PC-3 (cell line): ENCODE results near the gene HSPB7. TPM values are rescaled to one million over a fixed set of nuclear protein-coding genes. Genes with fewer than 3 reads are reported as not detected.
"Not testable (repeated sequence)": the region's sequence is repeated elsewhere in the genome, so short reads cannot be mapped to it uniquely, and the experiment has no call there.

Experiments
- ATAC-seq: fragments of 200-7000 bp; cut with Tn5 transposase; 2 replicates; pipeline ENCODE4 v1.9.1; 2020; ENCODE audit warnings: mild to moderate bottlenecking, moderate library complexity
- BruUV-seq: library from RNA; stranded (reverse); fragments of 400-500 nt; replicated peaks from 2 replicates; lab custom pipeline; 2021; lab: Mats Ljungman, UMichigan
- CTCF ChIA-PET: fragments of 300-600 bp; sonication (Branson Sonifier 250); formaldehyde crosslinking; loops from one replicate; lab custom pipeline; 2022; ENCODE audit warnings: antibody characterized with exemption; lab: Charles Lee
- POLR2A ChIA-PET: fragments of 300-600 bp; sonication (Branson Sonifier 250); formaldehyde crosslinking; loops from one replicate; lab custom pipeline; 2022; ENCODE audit warnings: antibody characterized with exemption; ENCODE audit not compliant: unreplicated experiment; lab: Charles Lee
- DNase-seq: peaks from one replicate; pipeline ENCODE4 v3.0.0-alpha.2; 2015
- H2AFZ ChIP-seq: fragments of 300-600 bp; sonication (generic); 2 replicates; pipeline ENCODE4 v1.6.0; 2016; ENCODE audit warnings: antibody characterized with exemption, low read length
- H3F3A ChIP-seq: fragments of 300-600 bp; sonication (generic); one replicate; pipeline ENCODE4 v1.6.0; 2017; ENCODE audit warnings: antibody characterized with exemption, low read length, control low read depth, mild to moderate bottlenecking; ENCODE audit not compliant: unreplicated experiment
- H3K27ac ChIP-seq: fragments of 300-600 bp; sonication (generic); 2 replicates; pipeline ENCODE4 v1.5.1; 2016; ENCODE audit warnings: mild to moderate bottlenecking, low read length
- H3K27me3 ChIP-seq: fragments of 300-600 bp; sonication (generic); 2 replicates; pipeline ENCODE4 v1.6.1; 2016; ENCODE audit warnings: low read length, mixed read lengths
- H3K36me3 ChIP-seq: fragments of 300-600 bp; sonication (generic); 2 replicates; pipeline ENCODE4 v1.6.1; 2016; ENCODE audit warnings: low read depth, mixed run types, low read length, mixed read lengths
- H3K4me1 ChIP-seq: fragments of 300-600 bp; sonication (generic); 2 replicates; pipeline ENCODE4 v1.5.1; 2016; ENCODE audit warnings: low read length; ENCODE audit not compliant: insufficient read depth
- H3K4me2 ChIP-seq: fragments of 300-600 bp; sonication (generic); 2 replicates; pipeline ENCODE4 v1.6.0; 2016; ENCODE audit warnings: low read length
- H3K4me3 ChIP-seq: fragments of 300-600 bp; sonication (generic); 2 replicates; pipeline ENCODE4 v1.5.1; 2016; ENCODE audit warnings: mild to moderate bottlenecking, low read length, mixed read lengths
- H3K79me2 ChIP-seq: fragments of 300-600 bp; sonication (generic); 2 replicates; pipeline ENCODE4 v1.6.1; 2017; ENCODE audit warnings: low read length, mixed read lengths
- H3K9ac ChIP-seq: fragments of 300-600 bp; sonication (generic); 2 replicates; pipeline ENCODE4 v1.6.0; 2016; ENCODE audit warnings: mild to moderate bottlenecking, low read length
- H3K9me2 ChIP-seq: fragments of 300-600 bp; sonication (generic); replicated peaks from 2 replicates; pipeline ENCODE4 v1.6.1; 2016; ENCODE audit warnings: mixed run types, low read length, mixed read lengths
- H3K9me3 ChIP-seq: fragments of 300-600 bp; sonication (generic); 2 replicates; pipeline ENCODE4 v1.6.1; 2016; ENCODE audit warnings: low read length, mixed read lengths
- H4K20me1 ChIP-seq: fragments of 300-600 bp; sonication (generic); 2 replicates; pipeline ENCODE4 v1.6.1; 2016; ENCODE audit warnings: low read length, mixed read lengths
- EZH2 ChIP-seq: fragments of 300-600 bp; sonication (generic); IDR thresholded peaks from one replicate; pipeline ENCODE4 v1.6.1; 2017; ENCODE audit warnings: antibody characterized with exemption, mild to moderate bottlenecking, low read length; ENCODE audit not compliant: unreplicated experiment
- EZH2phosphoT487 ChIP-seq: fragments of 300-600 bp; sonication (generic); IDR thresholded peaks from 2 replicates; pipeline ENCODE4 v1.6.1; 2018; ENCODE audit warnings: mild to moderate bottlenecking, antibody characterized with exemption, low read length, borderline replicate concordance
- intact Hi-C: fragments of 100-400 bp; cut with micrococcal nuclease; formaldehyde crosslinking; loops from 2 replicates; pipeline ENCODE4 v1.9.0; 2023
- total RNA-seq: library from RNA; depleted of rRNA; stranded (reverse); fragments of >200 nt; gene quantifications from 2 replicates; pipeline ENCODE4 v1.2.3, GENCODE V29; 2014
- TF ChIP-seq, protein P1 (sequence below): fragments of 300-600 bp; sonication (generic); conservative IDR thresholded peaks from 2 replicates; pipeline ENCODE4 v1.5.1; 2017; ENCODE audit warnings: antibody characterized with exemption, low read depth, mild to moderate bottlenecking, low read length

Gene HSPB7
- total RNA-seq, 1 experiment from 2014 or later = not detected

GRCh38 chr1:16053781-16054502, 36.1 kb upstream of the HSPB7 start:
- Histone ChIP-seq H3K4me1 (peaks cover 5% of the 10 kb centered on the region), H3F3A (no peaks in the 10 kb centered on the region), H3K4me2 (no peak overlapping the region), H3K36me3 (no peaks in the 10 kb centered on the region), H3K4me3 (no peak overlapping the region), H2AFZ (no peak overlapping the region), H3K9ac (no peak overlapping the region), H3K9me3 (no peaks in the 10 kb centered on the region), H3K79me2 (no peaks in the 10 kb centered on the region), H4K20me1 (no peaks in the 10 kb centered on the region), H3K27me3 (no peaks in the 10 kb centered on the region), H3K27ac (no peak overlapping the region), H3K9me2 (no peaks in the 10 kb centered on the region)
- POLR2A ChIA-PET = no interaction called here
- TF ChIP-seq EZH2phosphoT487 (no peak), EZH2 (no peak)
- TF ChIP-seq, protein P1, sequence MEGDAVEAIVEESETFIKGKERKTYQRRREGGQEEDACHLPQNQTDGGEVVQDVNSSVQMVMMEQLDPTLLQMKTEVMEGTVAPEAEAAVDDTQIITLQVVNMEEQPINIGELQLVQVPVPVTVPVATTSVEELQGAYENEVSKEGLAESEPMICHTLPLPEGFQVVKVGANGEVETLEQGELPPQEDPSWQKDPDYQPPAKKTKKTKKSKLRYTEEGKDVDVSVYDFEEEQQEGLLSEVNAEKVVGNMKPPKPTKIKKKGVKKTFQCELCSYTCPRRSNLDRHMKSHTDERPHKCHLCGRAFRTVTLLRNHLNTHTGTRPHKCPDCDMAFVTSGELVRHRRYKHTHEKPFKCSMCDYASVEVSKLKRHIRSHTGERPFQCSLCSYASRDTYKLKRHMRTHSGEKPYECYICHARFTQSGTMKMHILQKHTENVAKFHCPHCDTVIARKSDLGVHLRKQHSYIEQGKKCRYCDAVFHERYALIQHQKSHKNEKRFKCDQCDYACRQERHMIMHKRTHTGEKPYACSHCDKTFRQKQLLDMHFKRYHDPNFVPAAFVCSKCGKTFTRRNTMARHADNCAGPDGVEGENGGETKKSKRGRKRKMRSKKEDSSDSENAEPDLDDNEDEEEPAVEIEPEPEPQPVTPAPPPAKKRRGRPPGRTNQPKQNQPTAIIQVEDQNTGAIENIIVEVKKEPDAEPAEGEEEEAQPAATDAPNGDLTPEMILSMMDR = no peak
- DNase-seq = no peak
- CTCF ChIA-PET = no interaction called here
- intact Hi-C loops = no loop called here
- no peak for ATAC-seq
- BruUV-seq = no TSS peak

- H3K4me3 ChIP-seq, H3K79me2 ChIP-seq, H4K20me1 ChIP-seq, H3K27me3 ChIP-seq, ATAC-seq, BruUV-seq, H2AFZ ChIP-seq, H3K9me2 ChIP-seq, H3K4me2 ChIP-seq, CTCF ChIA-PET, DNase-seq, H3K9ac ChIP-seq, H3K4me1 ChIP-seq, POLR2A ChIA-PET, intact Hi-C loops, H3K9me3 ChIP-seq, H3F3A ChIP-seq, H3K27ac ChIP-seq, H3K36me3 ChIP-seq: not testable (repeated sequence)
Measured at GRCh38 chr1:16051949-16052348, 34.1 kb upstream of the HSPB7 start.

GRCh38 chr1:16051039-16051438, 33.2 kb upstream of the HSPB7 start:
- no TSS peak for BruUV-seq

More at GRCh38 chr1:16051039-16051438, 33.2 kb upstream of the HSPB7 start:
- no peak for TF ChIP-seq EZH2
- TF ChIP-seq EZH2phosphoT487 = no peak
- TF ChIP-seq, protein P1 = no peak
- intact Hi-C loops = no loop called here
- Histone ChIP-seq H4K20me1 (no peaks in the 10 kb centered on the region), H3K9me3 (no peaks in the 10 kb centered on the region), H3K4me2 (no peak overlapping the region), H3K9ac (no peak overlapping the region), H2AFZ (no peak overlapping the region), H3K4me1 (peaks cover 5% of the 10 kb centered on the region), H3K27me3 (no peaks in the 10 kb centered on the region), H3F3A (no peaks in the 10 kb centered on the region), H3K4me3 (no peak overlapping the region), H3K9me2 (no peaks in the 10 kb centered on the region), H3K36me3 (no peaks in the 10 kb centered on the region), H3K27ac (no peak overlapping the region), H3K79me2 (no peaks in the 10 kb centered on the region)
- no peak for DNase-seq
- POLR2A ChIA-PET = no interaction called here
- no peak for ATAC-seq
- CTCF ChIA-PET = no interaction called here
